HG03060 (cell line): ENCODE results near the gene USP32.
"Not testable (repeated sequence)": the region's sequence is repeated elsewhere in the genome, so short reads cannot be mapped to it uniquely, and the experiment has no call there.

Experiments used
- ATAC-seq: cut with Tn5 transposase; IDR thresholded peaks from one replicate; pipeline ENCODE4 v1.9.1; 2021; ENCODE audit warnings: low read depth, moderate number of reproducible peaks; ENCODE audit not compliant: unreplicated experiment

Gene USP32

GRCh38 chr17:60381958-60382357 is 10.0 kb downstream of the USP32 start:
- ATAC-seq: no peak

- ATAC-seq: not testable (repeated sequence)
Measured at GRCh38 chr17:60379461-60379860, 12.5 kb downstream of the USP32 start.

GRCh38 chr17:60378187-60378586 is 13.7 kb downstream of the USP32 start:
- not testable (repeated sequence) for ATAC-seq

- no peak for ATAC-seq
Measured at GRCh38 chr17:60372790-60373483, 19.0 kb downstream of the USP32 start.

- no peak for ATAC-seq
Measured at GRCh38 chr17:60371818-60372510, 20.0 kb downstream of the USP32 start.

- ATAC-seq: no peak
Measured at GRCh38 chr17:60371416-60371815, 20.5 kb downstream of the USP32 start.

- no peak for ATAC-seq
Measured at GRCh38 chr17:60369727-60370126, 22.2 kb downstream of the USP32 start.

GRCh38 chr17:60363700-60364405 is 28.1 kb downstream of the USP32 start:
- ATAC-seq: no peak

- no peak for ATAC-seq
Measured at GRCh38 chr17:60362329-60362728, 29.6 kb downstream of the USP32 start.

GRCh38 chr17:60361889-60362288 is 30.0 kb downstream of the USP32 start:
- no peak for ATAC-seq

GRCh38 chr17:60359415-60359814 is 32.5 kb downstream of the USP32 start:
- ATAC-seq: no peak

- no peak for ATAC-seq
Measured at GRCh38 chr17:60358606-60359225, 33.2 kb downstream of the USP32 start.

GRCh38 chr17:60356940-60357339 is 35.0 kb downstream of the USP32 start:
- ATAC-seq: no peak

GRCh38 chr17:60355663-60356594 is 36.0 kb downstream of the USP32 start:
- ATAC-seq: no peak

- no peak for ATAC-seq
Measured at GRCh38 chr17:60354223-60354622, 37.7 kb downstream of the USP32 start.

GRCh38 chr17:60353773-60354172 is 38.2 kb downstream of the USP32 start:
- ATAC-seq: no peak

GRCh38 chr17:60352569-60352968 is 39.4 kb downstream of the USP32 start:
- ATAC-seq: no peak

GRCh38 chr17:60352071-60352470 is 39.9 kb downstream of the USP32 start:
- ATAC-seq: no peak

GRCh38 chr17:60351012-60351695 is 40.8 kb downstream of the USP32 start:
- no peak for ATAC-seq
